GM19238 (cell line): ENCODE data around the gene BIRC2.
"Not testable (repeated sequence)": the region's sequence is repeated elsewhere in the genome, so short reads cannot be mapped to it uniquely, and the experiment has no call there.

Source experiments
- DNase-seq: peaks from one replicate; pipeline ENCODE4 v3.0.0; 2011; ENCODE audit warnings: low spot score; ENCODE audit not compliant: insufficient read length

The BIRC2 gene

DNA sequence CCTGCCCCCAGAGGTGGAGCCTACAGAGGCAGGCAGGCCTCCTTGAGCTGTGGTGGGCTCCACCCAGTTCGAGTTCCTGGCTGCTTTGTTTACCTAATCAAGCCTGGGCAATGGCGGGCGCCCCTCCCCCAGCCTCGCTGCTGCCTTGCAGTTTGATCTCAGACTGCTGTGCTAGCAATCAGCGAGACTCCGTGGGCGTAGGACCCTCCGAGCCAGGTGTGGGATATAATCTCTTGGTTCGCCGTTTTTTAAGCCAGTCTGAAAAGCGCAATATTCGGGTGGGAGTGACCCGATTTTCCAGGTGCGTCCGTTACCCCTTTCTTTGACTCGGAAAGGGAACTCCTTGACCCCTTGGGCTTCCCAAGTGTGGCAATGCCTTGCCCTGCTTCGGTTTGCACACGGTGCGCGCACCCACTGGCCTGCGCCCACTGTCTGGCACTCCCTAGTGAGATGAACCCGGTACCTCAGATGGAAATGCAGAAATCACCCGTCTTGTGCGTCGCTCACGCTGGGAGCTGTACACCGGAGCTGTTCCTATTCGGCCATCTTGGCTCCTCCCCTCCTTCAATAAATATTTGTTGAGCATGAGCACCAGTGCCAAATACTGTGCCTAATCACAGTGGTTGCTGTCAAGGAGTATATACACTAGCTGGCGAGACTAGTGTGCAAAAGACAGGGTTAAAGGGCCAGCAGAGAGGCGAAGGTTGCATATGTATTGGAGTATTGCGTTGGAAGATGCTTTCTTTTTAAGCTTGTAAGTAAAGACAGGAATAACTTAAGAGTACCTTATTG lies 27.8 kb downstream of the BIRC2 start:
- DNase-seq, result not testable (repeated sequence)

GRCh38 chr11:102375720-102376399 lies 28.8 kb downstream of the BIRC2 start:
- DNase-seq, result no peak

GRCh38 chr11:102377891-102378290 lies 30.9 kb downstream of the BIRC2 start:
- DNase-seq, result no peak

DNA sequence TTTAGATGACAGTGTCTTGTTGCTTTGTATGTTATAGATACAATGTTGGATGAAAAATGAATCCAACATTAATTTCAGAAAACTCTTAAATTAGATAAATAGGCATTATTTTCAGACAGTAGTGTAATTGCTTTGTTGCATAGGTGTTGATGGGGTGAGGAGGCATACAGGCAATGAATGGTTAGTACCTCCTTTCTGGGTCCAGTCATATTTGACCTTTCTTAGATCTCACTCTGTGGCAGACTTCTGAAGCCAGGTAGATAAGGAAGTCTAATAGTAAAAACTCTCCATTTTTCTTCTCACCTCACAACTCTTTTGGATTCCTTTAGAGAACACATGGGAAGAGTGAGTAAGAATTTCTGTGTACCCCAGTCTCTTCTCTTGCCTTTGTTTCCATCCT lies 31.8 kb downstream of the BIRC2 start:
- DNase-seq, result no peak

DNA sequence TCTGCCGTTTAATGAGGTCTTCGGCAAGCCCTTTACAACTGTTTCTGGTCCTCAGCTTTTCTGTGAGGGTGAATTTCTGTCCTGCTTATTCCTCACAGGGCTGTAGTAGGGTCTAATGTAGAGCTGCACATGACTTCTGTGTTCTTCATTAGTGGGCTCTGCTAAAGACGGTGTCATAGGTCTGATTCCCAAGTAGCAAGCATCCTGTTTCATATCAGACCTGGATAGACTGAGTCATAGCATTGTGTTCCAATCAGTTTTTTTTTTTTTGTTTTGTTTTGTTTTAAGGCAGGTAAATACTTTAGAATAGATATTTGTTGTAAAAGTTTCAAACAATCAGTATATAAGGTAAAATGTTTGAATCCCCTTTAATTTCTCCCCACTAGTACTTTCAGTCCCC lies 35.4 kb downstream of the BIRC2 start:
- no peak for DNase-seq

DNA sequence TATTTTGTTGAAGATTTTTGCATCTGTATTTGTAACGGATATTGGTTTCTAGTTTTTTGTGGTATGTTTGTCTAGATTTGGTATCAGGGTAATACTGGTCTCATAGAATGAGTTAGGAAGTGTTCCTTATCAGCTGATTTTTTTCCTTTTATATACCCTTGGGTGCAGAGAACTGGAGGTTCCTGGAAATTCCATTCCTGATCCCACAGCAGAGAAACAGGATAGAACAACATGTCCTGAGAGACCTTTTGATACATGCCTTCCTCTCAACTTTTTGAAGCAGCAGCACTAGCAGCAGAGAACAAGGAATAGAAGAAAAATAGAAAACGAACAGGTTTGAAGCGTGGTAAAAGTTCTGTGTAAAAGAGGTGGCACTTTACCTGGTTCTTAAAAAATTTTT lies 36.8 kb downstream of the BIRC2 start:
- no peak for DNase-seq

- DNase-seq, result no peak
Measured at GRCh38 chr11:102384419-102385079, 37.5 kb downstream of the BIRC2 start.

- DNase-seq, result no peak
Measured at GRCh38 chr11:102385085-102386007, 38.3 kb downstream of the BIRC2 start.

- DNase-seq, result no peak
Measured at GRCh38 chr11:102386136-102386734, 39.2 kb downstream of the BIRC2 start.

DNA sequence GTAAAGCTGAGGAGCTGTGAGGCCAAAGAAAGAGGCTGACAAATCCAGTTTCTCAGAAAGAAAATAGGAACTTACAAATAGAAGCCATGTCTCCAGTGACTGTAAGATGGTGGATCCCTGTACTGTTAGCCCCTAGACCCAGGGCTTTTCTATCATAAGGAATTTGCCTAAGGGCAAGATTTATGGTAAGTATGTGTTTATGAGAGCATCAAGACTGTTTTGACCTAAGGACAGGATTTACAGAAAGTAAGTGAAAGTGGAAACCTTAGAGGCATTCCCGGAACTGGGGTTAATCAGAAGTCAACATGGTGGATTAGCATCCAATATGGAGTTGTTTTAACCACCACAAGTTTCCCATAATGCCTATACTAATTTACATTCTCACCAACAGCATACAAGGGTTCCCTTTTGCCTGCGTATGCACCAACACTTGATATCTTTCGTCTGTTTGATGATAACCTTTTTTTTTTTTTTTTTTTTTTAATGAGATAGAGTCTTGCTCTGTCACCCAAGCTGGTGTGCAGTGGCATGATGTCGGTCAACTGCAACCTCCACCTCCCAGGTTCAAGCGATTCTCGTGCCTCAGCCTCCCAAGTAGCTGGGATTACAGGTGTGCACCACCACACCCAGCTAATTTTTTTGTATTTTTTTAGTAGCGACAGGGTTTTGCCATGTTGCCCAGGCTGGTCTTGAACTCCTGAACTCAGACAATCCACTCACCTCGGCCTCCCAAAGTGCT lies 40.2 kb downstream of the BIRC2 start:
- DNase-seq, result no peak

- DNase-seq, result no peak
Measured at GRCh38 chr11:102389253-102389652, 42.2 kb downstream of the BIRC2 start.

DNA sequence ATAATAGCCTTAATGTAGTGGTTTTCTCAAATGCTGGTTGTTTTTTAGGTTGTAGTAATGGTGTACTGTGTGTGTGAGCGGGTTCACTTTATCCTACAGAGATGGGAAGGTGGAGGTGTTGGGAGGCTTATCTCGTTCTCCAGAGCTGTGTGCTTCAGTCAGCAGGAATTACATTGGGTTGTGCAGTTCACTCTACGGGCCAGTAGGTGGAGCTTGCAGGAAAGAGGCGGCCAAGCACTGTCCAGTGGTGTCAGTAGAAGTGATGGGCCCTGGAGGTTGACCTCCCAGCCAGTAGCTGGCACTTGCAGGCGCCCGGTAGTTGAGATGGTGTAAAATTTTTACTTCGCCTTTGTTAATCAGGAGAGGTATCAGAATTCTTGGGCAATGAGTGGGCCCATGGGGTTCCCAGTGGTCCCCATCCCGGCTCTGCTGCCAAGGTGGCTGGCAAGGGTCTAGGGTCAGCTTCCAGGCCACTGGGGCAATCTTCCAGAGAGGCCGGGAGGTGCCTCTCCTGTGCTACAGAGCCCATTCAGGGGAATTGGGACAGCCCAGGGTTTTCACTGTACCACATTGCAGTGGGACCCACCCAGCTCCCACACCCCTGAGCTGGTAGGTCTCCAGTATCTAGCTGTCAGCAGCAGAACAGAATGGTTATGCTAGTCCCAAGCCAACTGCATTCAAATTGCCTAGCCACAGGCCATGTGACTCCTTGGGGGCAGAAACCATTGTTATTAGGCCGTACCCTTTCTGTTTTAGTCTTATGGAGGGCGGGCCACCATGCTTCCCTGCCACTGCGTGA lies 43.9 kb downstream of the BIRC2 start:
- DNase-seq, result peak; percentile 18

- DNase-seq, result no peak
Measured at GRCh38 chr11:102391549-102392237, 44.7 kb downstream of the BIRC2 start.

DNA sequence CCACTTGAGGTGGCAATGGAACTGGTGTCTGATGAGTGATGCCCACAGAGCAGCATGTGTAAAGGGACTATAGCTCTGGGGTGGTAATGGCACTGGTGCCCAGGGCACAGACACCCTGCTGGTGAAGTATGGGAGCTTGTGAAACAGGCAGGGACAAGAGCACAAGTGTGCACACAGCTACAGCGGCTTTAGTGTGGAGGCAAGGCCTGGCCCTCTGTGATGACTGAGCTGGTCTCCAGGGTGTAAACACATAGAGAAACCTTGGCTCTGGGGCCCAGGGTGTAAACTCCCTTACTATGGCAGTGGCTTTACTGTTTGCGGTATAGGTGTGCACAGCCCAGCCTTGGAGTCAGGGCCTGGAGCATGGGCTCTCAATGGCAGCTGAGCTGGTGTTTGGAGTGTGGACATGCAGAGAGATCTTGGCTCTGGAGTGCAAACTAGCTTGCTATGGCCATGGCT lies 46.3 kb downstream of the BIRC2 start:
- DNase-seq, result no peak

GRCh38 chr11:102395720-102396393 lies 48.8 kb downstream of the BIRC2 start:
- DNase-seq, result no peak

DNA sequence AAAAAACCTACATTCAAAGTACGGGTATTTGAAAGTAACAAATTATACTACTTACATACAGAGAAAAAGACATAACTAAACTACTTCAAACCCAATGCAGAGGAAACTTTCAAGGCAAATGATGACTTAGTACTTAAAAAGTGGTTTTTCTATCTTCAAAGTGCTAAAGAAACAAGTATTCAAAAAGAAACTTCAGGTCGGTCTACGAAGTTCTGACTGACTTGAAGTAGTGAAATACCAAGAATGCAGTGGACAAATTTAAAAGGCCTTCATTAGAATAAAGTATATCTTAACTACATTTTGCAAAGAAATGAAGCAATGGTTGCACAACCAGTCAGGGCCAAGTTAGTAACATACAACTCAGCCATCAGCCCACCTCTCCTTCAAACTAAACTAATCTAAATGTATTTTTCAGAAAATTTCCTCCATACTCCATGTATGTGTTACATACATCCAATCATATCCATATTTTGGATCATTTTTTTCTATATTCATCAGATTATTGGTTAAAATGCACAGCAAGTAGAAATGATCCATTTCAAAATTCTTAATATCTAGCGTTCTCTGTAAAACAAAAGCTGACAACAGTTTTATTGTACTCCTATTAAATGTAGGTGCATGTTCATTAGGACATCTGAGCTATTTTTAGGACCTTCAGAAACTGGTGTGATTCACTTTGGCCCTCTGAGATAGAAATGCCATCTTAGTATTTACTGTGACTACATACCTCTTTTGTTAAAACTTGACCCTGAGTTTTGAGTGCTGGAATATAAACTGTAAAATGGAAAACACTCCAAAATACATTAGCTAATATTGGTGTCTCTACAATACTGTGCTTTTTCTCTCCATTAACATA lies 49.9 kb downstream of the BIRC2 start:
- no peak for DNase-seq

GRCh38 chr11:102398297-102398696 lies 51.3 kb downstream of the BIRC2 start:
- DNase-seq, result no peak
